Measurements from ENCODE around the gene LY6G6C. TPM values are rescaled to one million over a fixed set of nuclear protein-coding genes. Genes with fewer than 3 reads are reported as not detected.

The LY6G6C gene
- total and polyA plus RNA-seq, 2 experiments from 2014 or later, result not detected

GRCh38 chr6:31681135-31681671, 40.3 kb downstream of the LY6G6C start (continued):
- TF ChIP-seq ZNF462 (CRISPR knock-in tag; IDR thresholded peaks at IDR 0.05) (no peak), CREB1 (CRISPR knock-in tag; IDR thresholded peaks at IDR 0.05; ENCODE audit: low read depth) (no peak; the same call in 1 of the 2 replicates), EZH2 (IDR thresholded peaks at IDR 0.05; ENCODE audit: low read depth, unreplicated experiment) (no peak), ZNF114 (CRISPR knock-in tag; IDR thresholded peaks at IDR 0.05) (no peak)

- no peaks in the 10 kb centered on the region for H3K36me3 ChIP-seq (ENCODE audit: insufficient read depth)
- no peaks in the 10 kb centered on the region; the same call in 1 of the 2 replicates for H4K20me1 ChIP-seq (replicated peaks; ENCODE audit: insufficient read depth)
- Mint-ChIP-seq H3K9me3 (no peaks in the 10 kb centered on the region; the same call in 1 of the 3 replicates), H3K4me1 (peaks cover 17% of the 10 kb centered on the region), H3K27ac (no peak within 1 kb of the TSS), H3K36me3 (ENCODE audit: low read depth) (no peaks in the 10 kb centered on the region; the same call in 2 of the 3 replicates), H3K4me3 (peak within 1 kb of the TSS; percentile 74), H3K27me3 (ENCODE audit: insufficient read depth, low read depth, poor library complexity) (peaks cover 38% of the 10 kb centered on the region)
- H3K4me1 ChIP-seq (ENCODE audit: insufficient read depth), result peaks cover 7% of the 10 kb centered on the region
- H3K27ac ChIP-seq (ENCODE audit: low read depth), result no peak within 1 kb of the TSS
- H2AFZ ChIP-seq, result peak within 1 kb of the TSS; percentile 99
- peak; percentile 45 for ATAC-seq
- H3K9me2 ChIP-seq (ENCODE audit: insufficient read depth), result no peaks in the 10 kb centered on the region
- peaks cover 11% of the 10 kb centered on the region; the same call in 1 of the 2 replicates for H3F3A ChIP-seq (replicated peaks; ENCODE audit: low read depth)
- DNase-seq (ENCODE audit: low spot score), result peak; percentile 85
- H3K4me3 ChIP-seq, result peak within 1 kb of the TSS; percentile 75
- H3K4me2 ChIP-seq, result peak within 1 kb of the TSS; percentile 98
- H3K79me2 ChIP-seq (replicated peaks; ENCODE audit: insufficient read depth), result no peaks in the 10 kb centered on the region
- H3K27me3 ChIP-seq (ENCODE audit: insufficient read depth), result peaks cover 18% of the 10 kb centered on the region
- no peak for TF ChIP-seq ZNF462 (CRISPR knock-in tag; IDR thresholded peaks at IDR 0.05)
Observed at GRCh38 chr6:31680226-31681134, 41.1 kb downstream of the LY6G6C start, which contains the start of gene LY6G5C. LY6G5C (minus strand) TSS chr6:31681067; CDS start chr6:31680373, 694 bp downstream.
